ENCODE measurements around the gene SORCS1.

The SORCS1 gene

GRCh38 chr10:106967452-106967851, 197.1 kb downstream of the SORCS1 start:
- DNase-seq (ENCODE audit: extremely low spot score): no peak
- ChIA-PET CTCF (interaction anchor here (1.5 kb wide), 1 partner anchor 13 kb away, joined by 3 read pairs; no protein-coding TSS in a partner anchor), POLR2A (no interaction called here)
- no peak for TF ChIP-seq CTCF (IDR thresholded peaks at IDR 0.05; ENCODE audit: control extremely low read depth, extremely low read depth, low read depth, missing control alignments)

GRCh38 chr10:106960812-106961211, 203.7 kb downstream of the SORCS1 start:
- POLR2A ChIA-PET: no interaction called here
- no peak for TF ChIP-seq CTCF (IDR thresholded peaks at IDR 0.05; ENCODE audit: control extremely low read depth, extremely low read depth, low read depth, missing control alignments)
- DNase-seq (ENCODE audit: extremely low spot score): no peak
- CTCF ChIA-PET: interaction anchor here (1.2 kb wide), 1 partner anchor 255 kb away, joined by 5 read pairs; no protein-coding TSS in a partner anchor

- POLR2A ChIA-PET: no interaction called here
- CTCF ChIA-PET: interaction anchor here (1.1 to 1.2 kb wide), 2 partner anchors 10 to 254 kb away, joined by 3 to 5 read pairs; no protein-coding TSS in a partner anchor
- no peak for TF ChIP-seq CTCF (IDR thresholded peaks at IDR 0.05; ENCODE audit: control extremely low read depth, extremely low read depth, low read depth, missing control alignments)
- no peak for DNase-seq (ENCODE audit: extremely low spot score)
These were observed 205.0 kb downstream of the SORCS1 start for GRCh38 chr10:106959521-106959920.

GRCh38 chr10:106958589-106959361, 205.7 kb downstream of the SORCS1 start:
- DNase-seq (ENCODE audit: extremely low spot score): no peak
- CTCF ChIA-PET: interaction anchor here (1.1 kb wide), 1 partner anchor 11 kb away, joined by 3 read pairs; no protein-coding TSS in a partner anchor
- no peak for TF ChIP-seq CTCF (IDR thresholded peaks at IDR 0.05; ENCODE audit: control extremely low read depth, extremely low read depth, low read depth, missing control alignments)

GRCh38 chr10:106957823-106958588, 206.5 kb downstream of the SORCS1 start:
- TF ChIP-seq CTCF (IDR thresholded peaks at IDR 0.05; ENCODE audit: control extremely low read depth, extremely low read depth, low read depth, missing control alignments): no peak
- DNase-seq (ENCODE audit: extremely low spot score): peak; percentile 34
- POLR2A ChIA-PET: no interaction called here
- CTCF ChIA-PET: interaction anchor here (1.4 to 2.0 kb wide), 3 partner anchors 11 to 33 kb away, joined by 3 to 4 read pairs (median 4); no protein-coding TSS in a partner anchor

More at GRCh38 chr10:106958589-106959361, 205.7 kb downstream of the SORCS1 start:
- POLR2A ChIA-PET: no interaction called here

- DNase-seq (ENCODE audit: extremely low spot score): no peak
- CTCF ChIA-PET: interaction anchor here (1.3 to 2.0 kb wide), 5 partner anchors 14 to 50 kb away, joined by 3 to 6 read pairs (median 4); no protein-coding TSS in a partner anchor
- TF ChIP-seq CTCF (IDR thresholded peaks at IDR 0.05; ENCODE audit: control extremely low read depth, extremely low read depth, low read depth, missing control alignments): no peak
- POLR2A ChIA-PET: interaction anchor here (0.6 kb wide), 1 partner anchor 121 kb away, joined by 3 read pairs; no protein-coding TSS in a partner anchor
These were observed 208.1 kb downstream of the SORCS1 start for GRCh38 chr10:106956216-106956915.
